Kidney (tissue), 14 donors: ENCODE results near the gene MYH2. TPM values are rescaled to one million over a fixed set of nuclear protein-coding genes. Genes with fewer than 3 reads are reported as not detected.
"Not testable (repeated sequence)": the region's sequence is repeated elsewhere in the genome, so short reads cannot be mapped to it uniquely, and the experiment has no call there.

Experiments used
- DNase-seq, 5 donors: peaks; one replicate each; pipeline ENCODE4 v3.0.0-alpha.2; 2013 to 2020
- FAIRE-seq: peaks from 2 replicates; lab custom pipeline; 2012; peaks lifted over from hg19 to GRCh38; lab: Jason Lieb, UNC
- H3K27ac ChIP-seq, 2 donors: one replicate each; pipeline ENCODE4 v1.7.0; 2013; ENCODE audit warnings: low read depth in 2 of 2, low read length in 2 of 2, inconsistent platforms in 1 of 2
- H3K27me3 ChIP-seq: one replicate; pipeline ENCODE4 v1.7.1; 2013; ENCODE audit warnings: low read length, inconsistent platforms; ENCODE audit not compliant: control insufficient read depth, insufficient read depth
- H3K36me3 ChIP-seq, 3 donors: one replicate each; pipeline versions ENCODE4 v1.7.0 to v1.7.1; 2013; ENCODE audit warnings: low read length in 3 of 3, control low read depth in 1 of 3, inconsistent platforms in 1 of 3; ENCODE audit not compliant: insufficient read depth in 3 of 3, control insufficient read depth in 2 of 3
- H3K4me1 ChIP-seq, 3 donors: one replicate each; pipeline versions ENCODE4 v1.7.0 to v1.7.1; 2013; ENCODE audit warnings: low read length in 3 of 3, inconsistent platforms in 1 of 3, low read depth in 1 of 3; ENCODE audit not compliant: control insufficient read depth in 2 of 3, insufficient read depth in 2 of 3
- H3K4me3 ChIP-seq, 3 donors: one replicate each; pipeline versions ENCODE4 v1.7.0 to v1.8.1; 2013; ENCODE audit warnings: low read length in 3 of 3, control low read depth in 1 of 3, inconsistent platforms in 1 of 3
- H3K9ac ChIP-seq, 3 donors: one replicate each; pipeline versions ENCODE4 v1.7.0 to v1.7.1; 2013; ENCODE audit warnings: low read length in 3 of 3, control low read depth in 1 of 3, inconsistent platforms in 1 of 3
- H3K9me3 ChIP-seq, 3 donors: one replicate each; pipeline versions ENCODE4 v1.7.0 to v1.7.1; 2013; ENCODE audit warnings: low read length in 3 of 3, control low read depth in 1 of 3, inconsistent platforms in 1 of 3; ENCODE audit not compliant: control insufficient read depth in 2 of 3, insufficient read depth in 1 of 3
- intact Hi-C: fragments of 100-400 bp; cut with DNase I; formaldehyde crosslinking; loops from one replicate; pipeline ENCODE4 v1.11.1; 2022
- polyA plus RNA-seq: library from polyadenylated mRNA; stranded (reverse); fragments of 350-450 nt; fragmentation: Illumina TruSeq; extraction: RNeasy Lipid Tissue Mini Kit (QIAGEN cat#74804); gene quantifications from one replicate; pipeline ENCODE4 v1.2.3, GENCODE V29; 2014; ENCODE audit warnings: low read depth, low replicate concordance; ENCODE audit not compliant: insufficient read depth
- total RNA-seq: library from RNA; stranded (reverse); fragmentation: NEBNext Ultra II Directional; extraction: Animal tissue kit (Norgen Biotek cat#: 25700); gene quantifications from one replicate; pipeline ENCODE4 v1.2.1, GENCODE V29; 2021
- TF ChIP-seq, protein P1 (sequence below): IDR thresholded peaks from 3 replicates; pipeline ENCODE4 v1.5.1; 2012; ENCODE audit warnings: mild to moderate bottlenecking, moderate library complexity, borderline replicate concordance; ENCODE audit not compliant: insufficient read depth; ENCODE audit errors: extremely low read depth
- donor health status: control.
- donor health status: control.
- donor health status: control.
- donor health status: control.
- donor health status: control.
- donor health status: DM: yes; HTN: yes; CAD: no.
- donor health status: Normal renal cell carcinoma (clear cell type).

MYH2 gene
- total and polyA plus RNA-seq, 2 donors from 2014 or later: not detected

DNA sequence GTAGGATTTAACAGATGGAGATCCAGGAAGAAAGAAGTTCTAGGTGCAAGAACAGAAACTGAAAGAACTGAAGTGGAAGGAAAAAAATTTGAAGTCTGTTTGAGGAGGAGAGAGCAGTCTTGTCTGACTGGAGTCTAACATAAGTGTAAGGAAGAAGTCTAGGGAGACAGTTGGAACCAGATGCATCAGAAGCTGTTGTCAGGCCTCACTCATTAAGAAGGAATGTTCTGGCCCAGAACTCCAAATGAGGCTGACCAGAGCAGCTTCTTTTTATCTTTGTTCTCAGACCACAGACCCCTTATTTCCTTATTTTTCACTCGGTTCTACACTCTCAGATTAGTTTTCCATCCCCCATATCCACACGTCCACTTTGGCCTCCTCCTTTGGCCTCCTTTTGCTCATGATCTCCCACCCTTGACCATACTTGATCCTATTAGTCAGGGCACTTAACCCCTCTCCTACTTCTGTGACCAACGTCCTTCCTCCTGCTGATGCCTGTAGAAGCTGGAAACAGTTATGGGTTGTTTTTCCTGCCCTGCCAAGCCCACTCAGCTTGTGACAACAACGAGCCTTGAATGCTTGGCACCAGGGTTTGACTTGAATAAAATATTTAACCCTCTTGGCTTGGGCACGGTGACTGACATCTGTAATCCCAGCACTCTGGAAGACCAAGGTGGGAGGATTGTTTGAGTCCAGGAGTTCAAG is 7.0 kb upstream of the MYH2 start:
- Histone ChIP-seq H3K27ac (no peak overlapping the region), H3K4me3 (no peak overlapping the region), H3K9me3 (no peaks in the 10 kb centered on the region), H3K27me3 (no peaks in the 10 kb centered on the region), H3K9ac (no peak overlapping the region), H3K4me1 (no peaks in the 10 kb centered on the region), H3K36me3 (no peaks in the 10 kb centered on the region)
- DNase-seq (no peak), FAIRE-seq (no peak)
- intact Hi-C loops: no loop called here
- TF ChIP-seq, protein P1, sequence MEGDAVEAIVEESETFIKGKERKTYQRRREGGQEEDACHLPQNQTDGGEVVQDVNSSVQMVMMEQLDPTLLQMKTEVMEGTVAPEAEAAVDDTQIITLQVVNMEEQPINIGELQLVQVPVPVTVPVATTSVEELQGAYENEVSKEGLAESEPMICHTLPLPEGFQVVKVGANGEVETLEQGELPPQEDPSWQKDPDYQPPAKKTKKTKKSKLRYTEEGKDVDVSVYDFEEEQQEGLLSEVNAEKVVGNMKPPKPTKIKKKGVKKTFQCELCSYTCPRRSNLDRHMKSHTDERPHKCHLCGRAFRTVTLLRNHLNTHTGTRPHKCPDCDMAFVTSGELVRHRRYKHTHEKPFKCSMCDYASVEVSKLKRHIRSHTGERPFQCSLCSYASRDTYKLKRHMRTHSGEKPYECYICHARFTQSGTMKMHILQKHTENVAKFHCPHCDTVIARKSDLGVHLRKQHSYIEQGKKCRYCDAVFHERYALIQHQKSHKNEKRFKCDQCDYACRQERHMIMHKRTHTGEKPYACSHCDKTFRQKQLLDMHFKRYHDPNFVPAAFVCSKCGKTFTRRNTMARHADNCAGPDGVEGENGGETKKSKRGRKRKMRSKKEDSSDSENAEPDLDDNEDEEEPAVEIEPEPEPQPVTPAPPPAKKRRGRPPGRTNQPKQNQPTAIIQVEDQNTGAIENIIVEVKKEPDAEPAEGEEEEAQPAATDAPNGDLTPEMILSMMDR: no peak

DNA sequence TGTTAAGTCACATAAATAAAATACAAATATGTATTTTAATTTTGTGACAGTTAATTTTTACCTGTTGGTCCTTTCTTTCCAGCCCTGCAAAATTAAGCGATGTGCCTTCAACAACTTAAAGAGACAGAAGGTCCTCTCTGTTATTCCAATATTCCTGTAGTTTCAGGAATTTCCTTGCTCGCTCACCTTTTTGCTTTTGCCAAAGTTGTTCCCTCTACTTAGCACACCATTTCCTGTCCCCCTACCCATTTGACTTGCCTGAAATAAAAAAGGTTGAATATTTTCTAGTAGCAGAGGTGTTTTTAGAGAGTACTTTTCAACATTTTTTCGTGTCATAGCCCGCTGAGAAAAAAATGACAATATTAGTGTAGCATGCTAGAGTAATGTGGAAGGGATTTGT is 556 bp upstream of the MYH2 start:
- Histone ChIP-seq H3K27ac (no peak overlapping the region), H3K27me3 (no peaks in the 10 kb centered on the region), H3K9me3 (no peaks in the 10 kb centered on the region), H3K9ac (no peak overlapping the region), H3K4me3 (no peak overlapping the region), H3K4me1 (no peaks in the 10 kb centered on the region), H3K36me3 (no peaks in the 10 kb centered on the region)
- FAIRE-seq (no peak), DNase-seq (no peak)
- TF ChIP-seq, protein P1: no peak
- intact Hi-C loops: no loop called here

DNA sequence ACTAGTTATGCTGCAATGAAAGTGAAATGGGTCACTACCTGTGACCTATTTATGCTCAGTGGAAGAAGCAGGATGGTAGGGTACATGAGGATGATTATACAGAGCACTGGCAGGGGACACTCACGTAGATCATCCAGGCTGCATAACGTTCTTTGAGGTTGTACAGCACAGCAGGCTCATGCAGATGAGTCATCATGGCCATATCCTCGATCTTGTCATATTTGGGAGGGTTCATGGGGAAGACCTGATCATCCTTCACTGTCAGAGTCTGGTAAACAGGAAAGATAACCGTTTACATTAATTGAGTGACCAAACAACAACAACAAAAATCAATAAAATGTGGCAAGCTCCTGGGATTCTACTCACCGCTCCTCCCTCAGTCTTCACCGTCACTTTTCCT is 2.1 kb downstream of the MYH2 start:
- FAIRE-seq: no peak
- intact Hi-C loops: no loop called here
- Histone ChIP-seq H3K27me3 (no peaks in the 10 kb centered on the region), H3K4me3 (no peak overlapping the region), H3K36me3 (no peaks in the 10 kb centered on the region), H3K4me1 (no peaks in the 10 kb centered on the region), H3K9me3 (peaks cover 0 to under 1% (median 0%) of the 10 kb centered on the region in 3 donors), H3K27ac (no peak overlapping the region), H3K9ac (no peak overlapping the region)
- DNase-seq: no peak
- TF ChIP-seq, protein P1: no peak

DNA sequence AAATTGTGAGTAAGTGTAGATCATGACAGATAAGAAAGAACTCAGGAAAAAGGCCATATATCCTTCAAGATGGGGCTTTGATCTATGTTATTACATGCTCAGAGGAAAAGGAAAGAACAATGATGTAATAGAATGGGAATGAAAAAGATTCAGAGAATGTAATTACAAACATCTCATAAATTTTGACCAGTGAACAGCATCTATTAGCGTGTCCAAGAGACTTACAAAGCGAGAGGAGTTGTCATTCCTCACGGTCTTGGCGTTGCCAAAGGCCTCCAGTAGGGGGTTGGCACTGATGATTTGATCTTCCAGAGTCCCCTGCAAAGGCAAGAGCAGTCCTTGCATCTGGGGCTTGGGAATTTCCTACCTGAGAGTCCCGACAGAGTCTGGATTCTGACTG is 6.0 kb downstream of the MYH2 start:
- intact Hi-C loops, FAIRE-seq, H3K27me3 ChIP-seq, H3K27ac ChIP-seq, H3K9me3 ChIP-seq, H3K4me3 ChIP-seq, DNase-seq, H3K4me1 ChIP-seq, H3K9ac ChIP-seq, H3K36me3 ChIP-seq: not testable (repeated sequence)

DNA sequence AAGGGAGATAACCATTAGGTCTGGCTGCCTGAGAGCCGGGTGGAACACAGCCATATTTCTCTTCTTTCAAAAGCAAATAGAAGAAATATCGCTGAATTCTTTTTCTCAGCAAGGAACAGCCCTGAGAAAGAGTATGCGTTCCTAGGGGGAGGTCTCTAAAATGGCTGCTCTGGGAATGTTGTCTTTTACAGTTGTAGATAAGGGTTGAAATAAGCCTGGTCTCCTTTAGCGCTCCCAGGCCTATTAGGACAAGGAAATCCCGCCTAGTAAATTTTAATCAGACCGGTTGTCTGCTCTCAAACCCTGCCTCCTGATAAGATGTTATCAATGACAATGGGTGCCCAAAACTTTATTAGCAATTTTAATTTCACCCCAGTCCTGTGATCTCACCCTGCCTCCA is 8.3 kb downstream of the MYH2 start:
- H3K27me3 ChIP-seq, H3K4me1 ChIP-seq, H3K36me3 ChIP-seq, H3K9me3 ChIP-seq, H3K4me3 ChIP-seq, H3K9ac ChIP-seq, H3K27ac ChIP-seq, DNase-seq, intact Hi-C loops, FAIRE-seq: not testable (repeated sequence)
